ENCODE results near the gene STRAP. TPM values are rescaled to one million over a fixed set of nuclear protein-coding genes. Genes with fewer than 3 reads are reported as not detected.

STRAP gene
- total and polyA plus RNA-seq, 2 donors (not counting 3 experiments of a cell fraction or from before 2014, with no cell fraction given), result 76.9 to 138 TPM

GRCh38 chr12:15936751-15937150 lies 54.6 kb downstream of the STRAP start:
- Histone ChIP-seq H3K4me1 (ENCODE audit: control insufficient read depth, extremely low read depth, insufficient read depth, low read length) (no peaks in the 10 kb centered on the region), H3K79me2 (ENCODE audit: control insufficient read depth, insufficient read depth, low read length) (peaks cover 29% of the 10 kb centered on the region), H3K9ac (replicated peaks; ENCODE audit: extremely low read depth, insufficient read depth, low read length) (no peak overlapping the region), H3K4me3 (replicated peaks in 1 of 3; ENCODE audit: insufficient read depth in 1 of 3, low read depth in 1 of 3, low read length in 3 of 3) (no peak overlapping the region), H3K27ac (ENCODE audit: insufficient read depth, low read depth, low read length) (no peak overlapping the region), H3K4me2 (ENCODE audit: insufficient read depth, low read length) (no peak overlapping the region), H4K20me1 (replicated peaks; ENCODE audit: control insufficient read depth, extremely low read depth, insufficient read depth, low read length) (no peaks in the 10 kb centered on the region), H2AFZ (ENCODE audit: low read depth, low read length) (no peak overlapping the region), H3K9me1 (replicated peaks; ENCODE audit: control insufficient read depth, extremely low read depth, insufficient read depth, low read length) (no peaks in the 10 kb centered on the region), H3K9me3 (replicated peaks; ENCODE audit: control insufficient read depth, insufficient read depth, low read length) (no peaks in the 10 kb centered on the region), H3K36me3 (ENCODE audit: control insufficient read depth in 2 of 2, extremely low read depth in 1 of 2, insufficient read depth in 2 of 2, low read length in 2 of 2) (no peaks in the 10 kb centered on the region), H3K27me3 (ENCODE audit: control insufficient read depth in 2 of 2, insufficient read depth in 2 of 2, low read length in 2 of 2) (no peaks in the 10 kb centered on the region)
- POLR2A ChIA-PET, result no interaction called here
- CTCF ChIA-PET, result no interaction called here
- no peak for FAIRE-seq
- dilution Hi-C loops (cut with MboI; ENCODE audit: extremely low pct_ligation_motif_present, low sequenced_read_pairs) (no loop called here), intact Hi-C loops (cut with micrococcal nuclease) (no loop called here)
- no peak for TF ChIP-seq JUN (IDR thresholded peaks at IDR 0.05; ENCODE audit: borderline replicate concordance, insufficient read depth, insufficient read length, low read depth)
- no peak for TF ChIP-seq MYC (IDR thresholded peaks at IDR 0.05; ENCODE audit: low read depth, low read length)
- no peak for TF ChIP-seq FOS (IDR thresholded peaks at IDR 0.05; ENCODE audit: borderline replicate concordance, insufficient read depth, low read length)
- no peak for TF ChIP-seq POLR2A (IDR thresholded peaks at IDR 0.05; ENCODE audit: low read depth, low read length)
- no peak for TF ChIP-seq GATA2 (IDR thresholded peaks at IDR 0.05; ENCODE audit: insufficient read depth, insufficient read length, low read depth, low read length)
- no peak for TF ChIP-seq MAX (IDR thresholded peaks at IDR 0.05; ENCODE audit: insufficient read depth, insufficient read length)
- no peak for TF ChIP-seq CTCF (IDR thresholded peaks at IDR 0.05; ENCODE audit: extremely low read depth in 1 of 2, insufficient read depth in 1 of 2, low read depth in 1 of 2, low read length in 2 of 2)
- TF ChIP-seq EZH2 (IDR thresholded peaks at IDR 0.05; ENCODE audit: borderline replicate concordance, low read depth, low read length, severe bottlenecking), result no peak
- TF ChIP-seq POLR2AphosphoS5 (IDR thresholded peaks at IDR 0.05; ENCODE audit: insufficient read depth, low read depth, low read length), result no peak
- DNase-seq (ENCODE audit: low read depth, low spot score), result no peak
- no TSS peak for BruUV-seq (replicated peaks)

Measured in endothelial cell of umbilical vein (primary cell).